NCI-H146 treated with DMSO at 0.1 percent for 48 hours (cell line): ENCODE measurements around the gene ANO4.

Experiments used
- DNase-seq: peaks from one replicate; lab custom pipeline; 2025; ENCODE audit not compliant: unreplicated experiment; lab: John Stamatoyannopoulos, UW

Gene ANO4

GRCh38 chr12:100942984-100943749 lies 148.6 kb downstream of the ANO4 start:
- no peak for DNase-seq

GRCh38 chr12:100951756-100952155 lies 157.2 kb downstream of the ANO4 start:
- DNase-seq = no peak

GRCh38 chr12:100953217-100953616 lies 158.6 kb downstream of the ANO4 start:
- DNase-seq = no peak

- DNase-seq = no peak
Measured at GRCh38 chr12:100953677-100954076, 159.1 kb downstream of the ANO4 start.

- no peak for DNase-seq
Measured at GRCh38 chr12:100954118-100954517, 159.5 kb downstream of the ANO4 start.

GRCh38 chr12:100955139-100955538 lies 160.6 kb downstream of the ANO4 start:
- no peak for DNase-seq

- no peak for DNase-seq
Measured at GRCh38 chr12:100956311-100956852, 161.8 kb downstream of the ANO4 start.

GRCh38 chr12:100959481-100959880 lies 164.9 kb downstream of the ANO4 start:
- no peak for DNase-seq

- DNase-seq = no peak
Measured at GRCh38 chr12:100962086-100962712, 167.6 kb downstream of the ANO4 start.

GRCh38 chr12:100963381-100963780 lies 168.8 kb downstream of the ANO4 start:
- no peak for DNase-seq

- DNase-seq = no peak
Measured at GRCh38 chr12:100964028-100964427, 169.5 kb downstream of the ANO4 start.

GRCh38 chr12:100967189-100967588 lies 172.6 kb downstream of the ANO4 start:
- DNase-seq = no peak

GRCh38 chr12:100970894-100971293 lies 176.3 kb downstream of the ANO4 start:
- DNase-seq = no peak

GRCh38 chr12:100972121-100972520 lies 177.5 kb downstream of the ANO4 start:
- DNase-seq = no peak

- DNase-seq = no peak
Measured at GRCh38 chr12:100974341-100974740, 179.8 kb downstream of the ANO4 start.

- no peak for DNase-seq
Measured at GRCh38 chr12:100974747-100975146, 180.2 kb downstream of the ANO4 start.

GRCh38 chr12:100976735-100977134 lies 182.2 kb downstream of the ANO4 start:
- no peak for DNase-seq

- DNase-seq = no peak
Measured at GRCh38 chr12:100980856-100981255, 186.3 kb downstream of the ANO4 start.

- DNase-seq = no peak
Measured at GRCh38 chr12:100982511-100983183, 188.1 kb downstream of the ANO4 start.

- no peak for DNase-seq
Measured at GRCh38 chr12:100984796-100985195, 190.2 kb downstream of the ANO4 start.

GRCh38 chr12:100986595-100987547 lies 192.3 kb downstream of the ANO4 start:
- DNase-seq = no peak
